Measurements from ENCODE around the gene MXRA8. TPM values are rescaled to one million over a fixed set of nuclear protein-coding genes. Genes with fewer than 3 reads are reported as not detected.

The MXRA8 gene
- total and polyA plus RNA-seq, 9 of the 15 experiments (the other 6 are each of a cell fraction or from before 2014, with no cell fraction given): 0.66 to 11.3 (median 6.3) TPM

GRCh38 chr1:1399187-1399871 is 41.0 kb upstream of the MXRA8 start, which contains the start of gene CCNL2 (continued):
- no peak for TF ChIP-seq MAFG (tag; conservative IDR thresholded peaks at IDR 0.05)
- peak; percentile 49; the same call in 1 of the 2 replicates for TF ChIP-seq ZBTB1 (CRISPR knock-in tag; IDR thresholded peaks at IDR 0.05; ENCODE audit: borderline replicate concordance, low read depth)
- TF ChIP-seq DIDO1 (tag; IDR thresholded peaks at IDR 0.05; ENCODE audit: low read depth): peak; percentile 75
- TF ChIP-seq ZBTB33 (CRISPR knock-in tag; IDR thresholded peaks at IDR 0.05): peak; percentile 83
- TF ChIP-seq DNMT1 (IDR thresholded peaks at IDR 0.05): no peak
- no peak for TF ChIP-seq NUFIP1 (IDR thresholded peaks at IDR 0.05; ENCODE audit: partially characterized antibody)
- no peak for TF ChIP-seq ADNP (tag; IDR thresholded peaks at IDR 0.05)
- no peak for TF ChIP-seq ZFP36 (IDR thresholded peaks at IDR 0.05; ENCODE audit: low read depth, low read length, partially characterized antibody)
- TF ChIP-seq SMARCC2 (IDR thresholded peaks at IDR 0.05; ENCODE audit: low read depth): no peak
- peak; percentile 80 for TF ChIP-seq ATF1 (CRISPR knock-in tag; IDR thresholded peaks at IDR 0.05)
- peak; percentile 98 for TF ChIP-seq ATF1 (tag; IDR thresholded peaks at IDR 0.05)
- 0 out of 2 replicates have a peak, but pooled peaks have one; percentile 15 for TF ChIP-seq ZNF165 (CRISPR knock-in tag; IDR thresholded peaks at IDR 0.05; ENCODE audit: borderline replicate concordance)
- no peak for TF ChIP-seq ZNF354B (CRISPR knock-in tag; IDR thresholded peaks at IDR 0.05)
- peak; percentile 20 to 42; a peak in 1 of 4 replicates for TF ChIP-seq SIX5 (IDR thresholded peaks at IDR 0.05; ENCODE audit: borderline replicate concordance in 1 of 2, insufficient read depth in 1 of 2, low read depth in 1 of 2, low read length in 2 of 2)
- TF ChIP-seq BCL6 (CRISPR knock-in tag; IDR thresholded peaks at IDR 0.05): no peak
- peak; percentile 87 for TF ChIP-seq POLR2B (IDR thresholded peaks at IDR 0.05; ENCODE audit: low read depth, partially characterized antibody)
- no peak; a peak in 2 of 4 replicates for TF ChIP-seq RAD21 (CRISPR knock-in tag; conservative IDR thresholded peaks at IDR 0.05 in 1 of 2, IDR thresholded peaks at IDR 0.05 in 1 of 2)
- TF ChIP-seq SMARCA4 (IDR thresholded peaks at IDR 0.05): no peak
- TF ChIP-seq MCM7 (IDR thresholded peaks at IDR 0.05): no peak
- TF ChIP-seq COPS2 (conservative IDR thresholded peaks at IDR 0.05): no peak
- peak; percentile 95 for TF ChIP-seq SP2 (IDR thresholded peaks at IDR 0.05; ENCODE audit: extremely low read depth, low read depth, low read length, poor library complexity, severe bottlenecking)
- no peak for TF ChIP-seq E2F4 (CRISPR knock-in tag; IDR thresholded peaks at IDR 0.05; ENCODE audit: low read depth)
- TF ChIP-seq NFXL1 (CRISPR knock-in tag; IDR thresholded peaks at IDR 0.05): no peak
- no peak for TF ChIP-seq ZNF175 (CRISPR knock-in tag; IDR thresholded peaks at IDR 0.05; ENCODE audit: low read depth)
- TF ChIP-seq ZBTB7A (IDR thresholded peaks at IDR 0.05; ENCODE audit: borderline replicate concordance, control insufficient read depth, low read depth, low read length): no peak; the same call in none of the 2 replicates
- no peak for TF ChIP-seq CEBPB (tag; IDR thresholded peaks at IDR 0.05)
- no peak for TF ChIP-seq ZNF696 (CRISPR knock-in tag; conservative IDR thresholded peaks at IDR 0.05)
- TF ChIP-seq FOXA1 (IDR thresholded peaks at IDR 0.05; ENCODE audit: borderline replicate concordance): no peak
- TF ChIP-seq DDX20 (tag; IDR thresholded peaks at IDR 0.05; ENCODE audit: low read depth): no peak
